CD4-positive, alpha-beta memory T cell (primary cell): ENCODE measurements around the gene PHOX2B. TPM values are rescaled to one million over a fixed set of nuclear protein-coding genes. Genes with fewer than 3 reads are reported as not detected.
"Not testable (repeated sequence)": the region's sequence is repeated elsewhere in the genome, so short reads cannot be mapped to it uniquely, and the experiment has no call there.

ENCODE experiments used
- CTCF ChIA-PET: fragments of 350-600 bp; sonication (Branson Sonifier 250); formaldehyde crosslinking; loops from one replicate; lab custom pipeline; 2021; ENCODE audit warnings: inconsistent platforms; ENCODE audit not compliant: partially characterized antibody; lab: Charles Lee
- POLR2A ChIA-PET: fragments of 350-600 bp; sonication (Branson Sonifier 250); formaldehyde crosslinking; loops from one replicate; lab custom pipeline; 2021; ENCODE audit not compliant: partially characterized antibody; lab: Charles Lee
- DNase-seq, 5 donors: peaks; one replicate each; pipeline versions ENCODE4 v3.0.0 to v3.0.0-alpha.2; 2020 to 2022; ENCODE audit warnings: mixed read lengths in 1 of 5
- H3K27ac ChIP-seq: one replicate; pipeline ENCODE4 v1.7.0; 2013; ENCODE audit warnings: low read depth, low read length
- H3K27me3 ChIP-seq: 2 replicates; pipeline ENCODE4 v1.7.0; 2013; ENCODE audit warnings: mild to moderate bottlenecking, low read length, moderate library complexity; ENCODE audit not compliant: insufficient read depth
- H3K36me3 ChIP-seq: 2 replicates; pipeline ENCODE4 v1.7.0; 2013; ENCODE audit warnings: mild to moderate bottlenecking, low read length, moderate library complexity; ENCODE audit not compliant: insufficient read depth
- H3K4me1 ChIP-seq: 2 replicates; pipeline ENCODE4 v1.7.0; 2013; ENCODE audit warnings: mild to moderate bottlenecking, low read length, moderate library complexity; ENCODE audit not compliant: insufficient read depth
- H3K4me3 ChIP-seq, 2 donors: one replicate each; pipeline ENCODE4 v1.7.0; 2013; ENCODE audit warnings: low read length in 2 of 2, mild to moderate bottlenecking in 1 of 2
- H3K9me3 ChIP-seq, 2 donors: one replicate each; pipeline ENCODE4 v1.7.0; 2013; ENCODE audit warnings: low read length in 2 of 2, control low read depth in 1 of 2; ENCODE audit not compliant: control insufficient read depth in 1 of 2
- H3K27ac Mint-ChIP-seq, 7 donors: one replicate each; pipeline ENCODE4 v1.8.0; 2020 to 2021; ENCODE audit warnings: mixed read lengths in 7 of 7, mild to moderate bottlenecking in 6 of 7, inconsistent platforms in 3 of 7, moderate library complexity in 3 of 7
- H3K27me3 Mint-ChIP-seq, 2 donors: one replicate each; pipeline ENCODE4 v1.8.0; 2020 to 2021; ENCODE audit warnings: mixed read lengths in 2 of 2
- H3K36me3 Mint-ChIP-seq, 2 donors: one replicate each; pipeline ENCODE4 v1.8.0; 2020 to 2021; ENCODE audit warnings: mixed read lengths in 2 of 2, inconsistent platforms in 1 of 2, mild to moderate bottlenecking in 1 of 2
- H3K4me1 Mint-ChIP-seq, 4 donors: one replicate each; pipeline ENCODE4 v1.8.0; 2020 to 2021; ENCODE audit warnings: mixed read lengths in 4 of 4, mild to moderate bottlenecking in 1 of 4
- H3K4me3 Mint-ChIP-seq, 8 donors: one replicate each; pipeline ENCODE4 v1.8.0; 2020 to 2021; ENCODE audit warnings: mixed read lengths in 8 of 8, mild to moderate bottlenecking in 7 of 8, moderate library complexity in 6 of 8, inconsistent platforms in 3 of 8
- H3K9me3 Mint-ChIP-seq, 8 donors: one replicate each; pipeline ENCODE4 v1.8.0; 2020 to 2021; ENCODE audit warnings: mixed read lengths in 8 of 8, mild to moderate bottlenecking in 5 of 8, inconsistent platforms in 3 of 8, moderate library complexity in 1 of 8
- intact Hi-C: fragments of 100-400 bp; cut with micrococcal nuclease; formaldehyde crosslinking; loops from one replicate; pipeline ENCODE4 v1.15.1; 2023
- polyA plus RNA-seq, 2 donors: library from polyadenylated mRNA; unstranded; fragments of 300-500 nt; fragmentation: Illumina TruSeq; gene quantifications; one replicate each; pipeline ENCODE4 v1.2.3, GENCODE V29; 2021
- total RNA-seq, 2 experiments: library from RNA; stranded (reverse); gene quantifications; one replicate each; pipeline ENCODE4 v1.2.3, GENCODE V29; 2021

The PHOX2B gene
- total and polyA plus RNA-seq, 4 experiments from 2014 or later: not detected

DNA sequence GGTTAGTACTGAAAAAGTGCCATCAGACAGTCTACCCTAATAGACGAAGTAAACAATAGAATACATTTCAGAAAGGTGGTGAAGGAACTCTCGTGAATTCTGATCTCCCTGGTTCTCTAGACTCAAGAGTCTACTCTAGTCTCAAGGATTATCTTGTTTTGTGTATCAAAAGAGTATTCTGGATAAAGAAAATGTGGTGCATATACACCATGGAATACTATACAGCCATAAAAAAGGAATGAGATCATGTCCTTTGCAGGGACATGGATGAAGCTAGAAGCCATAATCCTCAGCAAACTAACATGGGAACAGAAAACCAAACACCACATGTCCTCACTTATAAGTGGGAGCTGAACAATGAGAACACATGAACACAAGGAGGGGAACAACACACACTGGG lies 36.9 kb downstream of the PHOX2B start:
- H3K4me1 Mint-ChIP-seq, H3K36me3 Mint-ChIP-seq, intact Hi-C loops: not testable (repeated sequence)

DNA sequence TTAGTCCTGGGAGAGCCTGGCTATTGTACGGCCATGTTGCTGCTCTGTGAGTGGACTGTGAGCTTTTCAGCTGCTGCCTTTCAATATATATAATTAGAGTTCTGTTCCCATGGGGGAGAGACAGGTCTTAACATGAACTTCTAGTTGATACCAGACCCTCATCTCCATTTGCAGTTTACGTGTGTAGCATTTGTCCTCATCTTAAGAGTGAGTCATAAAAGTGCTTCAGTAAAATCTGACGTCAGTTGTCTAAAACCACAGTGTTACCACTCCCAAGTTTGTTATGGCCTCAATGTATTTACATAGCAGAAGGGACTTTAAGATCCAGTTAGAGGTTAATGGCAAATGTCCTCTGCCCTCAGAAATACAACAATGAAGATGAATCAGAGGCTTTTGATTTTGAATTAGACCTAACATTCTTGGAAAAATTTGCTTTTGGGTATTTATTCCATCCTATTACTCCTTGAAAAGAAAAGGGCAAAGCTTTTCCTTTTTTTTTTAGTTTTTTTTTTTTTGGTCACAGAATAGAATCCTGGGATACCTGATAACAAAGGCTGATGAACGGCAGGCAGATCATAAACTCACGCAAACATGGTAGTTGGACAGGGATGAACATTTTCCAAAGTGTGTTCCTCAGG lies 38.6 kb downstream of the PHOX2B start:
- H3K27ac Mint-ChIP-seq: no peak overlapping the region
- CTCF ChIA-PET: interaction anchor here (0.9 kb wide), 1 partner anchor 13 kb away, joined by 3 read pairs; no protein-coding TSS in a partner anchor
- POLR2A ChIA-PET: no interaction called here

More for the DNA sequence above, 36.9 kb downstream of the PHOX2B start:
- H3K27ac ChIP-seq, H3K36me3 ChIP-seq, CTCF ChIA-PET, H3K4me3 ChIP-seq, H3K4me3 Mint-ChIP-seq, H3K9me3 Mint-ChIP-seq, DNase-seq, H3K27me3 Mint-ChIP-seq, H3K27me3 ChIP-seq, POLR2A ChIA-PET, H3K9me3 ChIP-seq, H3K4me1 ChIP-seq: not testable (repeated sequence)
- H3K27ac Mint-ChIP-seq: peak overlapping the region in 1 of 7 donors; percentile 51

DNA sequence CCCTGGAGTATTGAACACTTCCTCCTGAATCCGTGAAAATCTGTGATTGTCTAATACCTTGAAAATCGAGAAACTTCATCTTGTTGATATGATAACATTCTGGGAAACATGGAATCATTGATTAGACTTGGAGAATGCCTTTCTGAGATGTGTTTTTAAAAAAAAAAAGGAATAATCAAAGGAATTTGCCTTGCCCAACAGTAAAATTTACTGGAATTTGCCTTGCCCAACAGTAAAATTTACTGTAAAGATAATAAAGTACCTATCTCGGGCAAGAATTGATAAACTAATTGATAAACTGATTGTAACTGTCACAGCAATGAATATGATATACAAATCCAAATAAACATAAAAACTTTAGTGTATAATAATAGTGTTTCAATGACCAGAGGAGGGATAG lies 44.7 kb downstream of the PHOX2B start:
- H3K36me3 Mint-ChIP-seq: no peaks in the 10 kb centered on the region
- Histone ChIP-seq H3K4me1 (no peaks in the 10 kb centered on the region), H3K36me3 (no peaks in the 10 kb centered on the region), H3K9me3 (no peaks in the 10 kb centered on the region), H3K27ac (no peak overlapping the region), H3K4me3 (no peak overlapping the region), H3K27me3 (no peaks in the 10 kb centered on the region)
- ChIA-PET CTCF (no interaction called here), POLR2A (no interaction called here)
- no peak for DNase-seq
- H3K4me1 Mint-ChIP-seq: no peaks in the 10 kb centered on the region
- H3K9me3 Mint-ChIP-seq: peaks cover 0 to 4% (median 0%) of the 10 kb centered on the region in 8 donors
- H3K27me3 Mint-ChIP-seq: peaks cover 6% of the 10 kb centered on the region in 2 donors
- intact Hi-C loops: no loop called here
- no peak overlapping the region for H3K4me3 Mint-ChIP-seq
- no peak overlapping the region for H3K27ac Mint-ChIP-seq

More for the DNA sequence above, 38.6 kb downstream of the PHOX2B start:
- no peaks in the 10 kb centered on the region for H3K27me3 ChIP-seq
- no peak overlapping the region for H3K27ac ChIP-seq
- no peaks in the 10 kb centered on the region for H3K9me3 ChIP-seq
- H3K36me3 Mint-ChIP-seq: no peaks in the 10 kb centered on the region
- peaks cover 0 to 10% (median under 1%) of the 10 kb centered on the region in 8 donors for H3K9me3 Mint-ChIP-seq
- no peak overlapping the region for H3K4me3 ChIP-seq
- H3K4me1 ChIP-seq: no peaks in the 10 kb centered on the region
- DNase-seq: no peak
- no peaks in the 10 kb centered on the region for H3K36me3 ChIP-seq
- intact Hi-C loops: no loop called here
- no peak overlapping the region for H3K4me3 Mint-ChIP-seq
- no peaks in the 10 kb centered on the region for H3K4me1 Mint-ChIP-seq
- peaks cover 2 to 4% of the 10 kb centered on the region in 2 donors for H3K27me3 Mint-ChIP-seq

DNA sequence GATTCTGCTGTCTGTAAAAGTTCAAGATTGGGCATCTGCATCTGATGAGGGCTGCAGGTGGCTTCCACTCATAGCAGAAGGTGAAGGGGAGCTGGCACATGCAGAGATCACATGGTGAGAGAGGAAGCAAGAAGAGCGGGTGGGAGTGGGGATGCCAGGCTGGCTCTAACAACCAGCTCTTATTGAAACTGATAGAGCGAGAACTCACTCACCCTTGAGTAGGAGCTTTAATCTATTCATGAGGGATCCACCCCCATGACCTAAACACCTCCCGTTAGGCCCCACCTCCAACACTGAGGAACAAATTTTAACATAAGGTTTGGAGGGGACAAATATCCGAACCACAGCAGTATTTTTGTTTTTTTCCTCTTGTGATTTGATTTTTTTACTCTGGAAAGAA lies 45.8 kb downstream of the PHOX2B start:
- no peaks in the 10 kb centered on the region for H3K4me1 Mint-ChIP-seq
- ChIA-PET CTCF (no interaction called here), POLR2A (no interaction called here)
- Histone ChIP-seq H3K36me3 (no peaks in the 10 kb centered on the region), H3K9me3 (no peaks in the 10 kb centered on the region), H3K27ac (no peak overlapping the region), H3K4me1 (no peaks in the 10 kb centered on the region), H3K4me3 (no peak overlapping the region), H3K27me3 (no peaks in the 10 kb centered on the region)
- no peak overlapping the region for H3K27ac Mint-ChIP-seq
- intact Hi-C loops: no loop called here
- H3K4me3 Mint-ChIP-seq: no peak overlapping the region
- DNase-seq: no peak
- peaks cover 0 to 4% (median 0%) of the 10 kb centered on the region in 8 donors for H3K9me3 Mint-ChIP-seq
- peaks cover 2 to 5% of the 10 kb centered on the region in 2 donors for H3K27me3 Mint-ChIP-seq
- no peaks in the 10 kb centered on the region for H3K36me3 Mint-ChIP-seq

DNA sequence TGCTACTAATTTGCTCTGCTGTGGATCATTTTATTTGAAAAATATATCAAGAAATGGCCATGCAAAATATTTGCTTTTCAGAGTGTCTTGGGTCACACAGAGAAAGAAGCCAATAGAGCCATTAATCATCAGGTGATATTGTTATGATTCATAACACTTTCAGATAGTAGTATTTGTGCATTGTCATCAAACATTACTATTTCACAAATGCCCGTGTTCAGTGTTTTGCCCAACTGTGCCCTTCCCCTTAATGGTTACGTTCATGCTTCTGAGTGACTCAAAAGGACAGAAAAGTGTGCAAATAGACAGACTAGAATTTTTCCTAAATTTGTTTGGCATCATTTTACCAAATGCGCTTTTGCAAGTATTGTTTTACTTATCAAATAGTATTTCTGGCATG lies 46.5 kb downstream of the PHOX2B start:
- Mint-ChIP-seq H3K27me3 (peaks cover 2 to 5% of the 10 kb centered on the region in 2 donors), H3K9me3 (peaks cover 0 to 4% (median 0%) of the 10 kb centered on the region in 8 donors), H3K4me1 (no peaks in the 10 kb centered on the region), H3K27ac (no peak overlapping the region), H3K4me3 (no peak overlapping the region), H3K36me3 (no peaks in the 10 kb centered on the region)
- DNase-seq: no peak
- H3K9me3 ChIP-seq: no peaks in the 10 kb centered on the region
- POLR2A ChIA-PET: no interaction called here
- intact Hi-C loops: no loop called here
- H3K27me3 ChIP-seq: no peaks in the 10 kb centered on the region
- H3K27ac ChIP-seq: no peak overlapping the region
- no peaks in the 10 kb centered on the region for H3K4me1 ChIP-seq
- no peak overlapping the region for H3K4me3 ChIP-seq
- no peaks in the 10 kb centered on the region for H3K36me3 ChIP-seq
- CTCF ChIA-PET: no interaction called here

DNA sequence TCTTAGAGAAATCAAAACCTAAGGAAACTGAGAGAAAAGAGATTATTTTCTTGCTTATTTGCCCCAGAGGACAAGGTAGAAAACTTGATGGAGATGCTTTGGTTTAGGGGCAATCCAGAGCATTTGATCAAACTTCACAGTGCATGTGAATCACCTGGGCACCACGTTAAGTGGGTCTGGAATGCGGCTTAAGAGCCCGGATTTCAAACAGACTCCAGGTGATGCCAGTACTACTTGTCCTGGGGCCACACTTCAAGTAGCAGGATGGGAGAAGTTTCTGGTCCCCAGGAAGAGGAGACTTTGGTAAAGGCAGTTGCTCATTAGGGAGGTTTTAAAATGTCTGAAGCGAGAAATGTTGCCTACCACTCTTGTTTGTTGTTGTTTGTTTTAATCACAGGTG lies 51.8 kb downstream of the PHOX2B start:
- H3K27ac Mint-ChIP-seq: no peak overlapping the region
- no peaks in the 10 kb centered on the region for H3K36me3 Mint-ChIP-seq
- H3K9me3 ChIP-seq: no peaks in the 10 kb centered on the region
- no peaks in the 10 kb centered on the region for H3K27me3 ChIP-seq
- H3K4me1 Mint-ChIP-seq: peaks cover 0 to 4% (median 3%) of the 10 kb centered on the region in 4 donors
- ChIA-PET CTCF (no interaction called here), POLR2A (no interaction called here)
- H3K36me3 ChIP-seq: no peaks in the 10 kb centered on the region
- no peaks in the 10 kb centered on the region for H3K4me1 ChIP-seq
- no peak overlapping the region for H3K27ac ChIP-seq
- no peak for DNase-seq
- no peak overlapping the region for H3K4me3 ChIP-seq
- H3K27me3 Mint-ChIP-seq: no peaks in the 10 kb centered on the region
- intact Hi-C loops: no loop called here
- H3K9me3 Mint-ChIP-seq: no peaks in the 10 kb centered on the region
- H3K4me3 Mint-ChIP-seq: no peak overlapping the region

DNA sequence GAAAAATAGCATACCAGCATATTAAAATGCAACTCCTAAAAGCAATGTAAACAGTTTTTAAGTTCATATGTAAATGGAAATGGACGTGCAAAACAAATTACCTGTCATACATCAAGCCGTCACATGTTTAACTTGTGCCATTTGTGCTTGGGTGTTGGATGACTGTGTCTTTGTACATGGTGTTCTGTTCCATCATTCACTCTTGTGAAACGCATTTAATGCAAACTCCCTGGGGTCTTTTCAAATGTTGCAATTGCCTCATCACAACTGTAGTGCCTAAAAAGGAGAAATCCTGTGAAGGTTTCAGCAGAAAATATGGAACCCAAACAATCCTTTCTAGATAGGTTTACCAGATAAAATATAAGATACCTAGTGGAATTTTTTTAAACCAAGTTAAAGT lies 52.4 kb downstream of the PHOX2B start:
- H3K27me3 ChIP-seq: no peaks in the 10 kb centered on the region
- H3K36me3 ChIP-seq: no peaks in the 10 kb centered on the region
- ChIA-PET POLR2A (no interaction called here), CTCF (no interaction called here)
- H3K9me3 Mint-ChIP-seq: no peaks in the 10 kb centered on the region
- no peak for DNase-seq
- H3K4me1 ChIP-seq: no peaks in the 10 kb centered on the region
- H3K4me1 Mint-ChIP-seq: peaks cover 0 to 4% (median 3%) of the 10 kb centered on the region in 4 donors
- no peak overlapping the region for H3K4me3 ChIP-seq
- H3K4me3 Mint-ChIP-seq: no peak overlapping the region
- no peaks in the 10 kb centered on the region for H3K9me3 ChIP-seq
- intact Hi-C loops: no loop called here
- no peak overlapping the region for H3K27ac ChIP-seq
- no peaks in the 10 kb centered on the region for H3K36me3 Mint-ChIP-seq
- no peaks in the 10 kb centered on the region for H3K27me3 Mint-ChIP-seq
- H3K27ac Mint-ChIP-seq: no peak overlapping the region
